HL-60 (cell line): ENCODE data around the gene OR6B1.

Source experiments
- DNase-seq, 2 experiments: peaks; one replicate each; pipeline ENCODE4 v3.0.0-alpha.2; 2010 to 2020; ENCODE audit warnings: low read depth in 1 of 2, low spot score in 1 of 2
- H3K27ac ChIP-seq: fragments of 250-450 bp; sonication (Bioruptor Pico); replicated peaks from 2 replicates; pipeline ENCODE4 v1.5.1; 2020; ENCODE audit warnings: mild to moderate bottlenecking, moderate library complexity
- H3K27me3 ChIP-seq: fragments of 250-450 bp; sonication (Bioruptor Pico); 2 replicates; pipeline ENCODE4 v1.5.1; 2021; ENCODE audit warnings: mild to moderate bottlenecking, moderate library complexity; ENCODE audit not compliant: insufficient read depth, poor library complexity, severe bottlenecking
- H3K4me3 ChIP-seq: replicated peaks from 2 replicates; pipeline ENCODE4 v1.5.1; 2011; ENCODE audit warnings: mild to moderate bottlenecking, control low read depth, low read length; ENCODE audit not compliant: insufficient read depth
- CTCF ChIP-seq: IDR thresholded peaks from one replicate; pipeline ENCODE4 v1.5.1; 2011; ENCODE audit warnings: low read length, control low read depth, inconsistent platforms; ENCODE audit not compliant: insufficient read depth
- GABPA ChIP-seq: IDR thresholded peaks from 2 replicates; pipeline ENCODE4 v1.6.1; 2012; ENCODE audit warnings: low read depth
- POLR2AphosphoS5 ChIP-seq: IDR thresholded peaks from 2 replicates; pipeline ENCODE4 v1.6.1; 2012; ENCODE audit warnings: low read depth
- REST ChIP-seq: IDR thresholded peaks from 2 replicates; pipeline ENCODE4 v1.6.1; 2012; ENCODE audit warnings: low read depth; ENCODE audit not compliant: insufficient replicate concordance
- SPI1 ChIP-seq: IDR thresholded peaks from 2 replicates; pipeline ENCODE4 v1.6.1; 2012; ENCODE audit warnings: low read depth, mild to moderate bottlenecking, borderline replicate concordance

The OR6B1 gene

DNA sequence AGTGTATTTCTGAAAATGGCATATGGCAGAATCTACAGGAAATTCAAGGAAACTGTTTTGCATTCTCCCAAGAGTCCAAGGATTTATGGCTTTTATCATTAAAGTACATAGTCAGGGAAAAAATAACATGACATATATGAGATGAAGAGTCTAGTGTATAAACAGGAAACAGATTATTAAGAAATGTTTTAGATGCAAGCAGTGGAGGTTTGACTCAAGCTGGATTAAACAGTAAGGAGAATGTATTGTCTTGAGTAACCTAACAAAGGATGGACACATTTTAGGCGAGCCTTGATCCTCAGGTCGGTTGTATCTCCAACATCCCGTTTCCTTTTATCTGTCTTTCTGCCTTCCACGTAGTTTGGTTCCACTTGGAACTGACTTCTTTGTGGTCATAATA, 17.9 kb downstream of the OR6B1 start:
- no peak for TF ChIP-seq POLR2AphosphoS5
- TF ChIP-seq REST = no peak
- TF ChIP-seq GABPA = no peak
- no peak for TF ChIP-seq CTCF
- TF ChIP-seq SPI1 = no peak
- no peak for DNase-seq
- H3K27me3 ChIP-seq = no peaks in the 10 kb centered on the region

DNA sequence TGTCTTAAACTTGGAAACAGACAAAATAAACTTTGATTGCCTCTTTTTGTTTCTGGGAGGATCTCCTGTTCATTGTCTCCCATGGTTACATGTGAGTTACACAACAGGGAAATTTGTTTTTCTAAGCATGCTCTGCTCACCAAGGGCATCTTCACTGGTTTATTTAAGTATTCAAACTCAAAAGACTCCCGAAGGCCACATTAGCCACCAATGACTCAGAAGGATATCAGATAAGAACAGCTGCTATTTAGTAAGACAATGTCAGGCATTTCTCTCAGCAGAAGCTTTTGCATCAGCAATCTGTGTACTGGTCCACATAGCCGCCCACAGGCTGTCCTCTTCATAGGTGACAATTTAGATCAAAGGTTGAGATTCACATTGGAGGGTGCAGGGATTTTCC, 19.3 kb downstream of the OR6B1 start:
- H3K27ac ChIP-seq = no peak overlapping the region
- DNase-seq = no peak

More for the DNA sequence above, 17.9 kb downstream of the OR6B1 start:
- no peak overlapping the region for H3K27ac ChIP-seq
- no peak overlapping the region for H3K4me3 ChIP-seq

DNA sequence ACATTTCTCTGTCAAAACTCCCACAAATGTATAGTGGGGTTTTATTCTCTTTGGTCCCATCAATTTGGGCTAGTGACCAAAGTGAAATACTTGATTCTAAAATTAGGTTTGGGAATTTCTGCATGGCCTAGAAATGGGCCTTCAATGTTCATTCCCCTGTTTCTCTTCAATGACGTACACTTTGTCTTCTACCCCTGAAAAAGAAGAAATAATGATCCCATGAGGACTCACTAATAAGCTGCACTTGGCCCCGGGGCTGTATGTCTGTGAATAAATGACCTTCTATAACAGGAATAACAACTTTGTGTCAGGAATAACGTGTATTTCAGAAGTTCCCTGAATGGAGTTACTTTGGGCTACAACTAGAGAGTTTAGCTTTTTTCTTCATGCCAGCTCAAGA, 20.2 kb downstream of the OR6B1 start:
- TF ChIP-seq GABPA = no peak
- TF ChIP-seq CTCF = no peak
- TF ChIP-seq POLR2AphosphoS5 = no peak
- no peak for TF ChIP-seq SPI1
- no peak for TF ChIP-seq REST

More for the DNA sequence above, 19.3 kb downstream of the OR6B1 start:
- Histone ChIP-seq H3K4me3 (no peak overlapping the region), H3K27me3 (no peaks in the 10 kb centered on the region)
- TF ChIP-seq GABPA = no peak
- no peak for TF ChIP-seq CTCF
- TF ChIP-seq REST = no peak
- TF ChIP-seq SPI1 = no peak

More for the DNA sequence above, 20.2 kb downstream of the OR6B1 start:
- Histone ChIP-seq H3K27me3 (no peaks in the 10 kb centered on the region), H3K4me3 (no peak overlapping the region), H3K27ac (no peak overlapping the region)
- DNase-seq = no peak
